WERI-Rb-1 (cell line): ENCODE results near the gene BMP3.

Experiments used
- DNase-seq: peaks from one replicate; pipeline ENCODE4 v3.0.0-alpha.2; 2020
- H3K27ac ChIP-seq: fragments of 250-450 bp; sonication (Bioruptor Pico); 2 replicates; pipeline ENCODE4 v1.5.1; 2020; ENCODE audit warnings: mild to moderate bottlenecking, moderate library complexity
- H3K27me3 ChIP-seq: fragments of 250-450 bp; sonication (Bioruptor Pico); 2 replicates; pipeline ENCODE4 v1.5.1; 2021; ENCODE audit warnings: mild to moderate bottlenecking, low read depth, moderate library complexity; ENCODE audit not compliant: insufficient read depth, severe bottlenecking
- H3K36me3 ChIP-seq: fragments of 250-450 bp; sonication (Bioruptor Pico); 2 replicates; pipeline ENCODE4 v1.5.1; 2020; ENCODE audit warnings: mild to moderate bottlenecking, moderate library complexity
- H3K4me3 ChIP-seq: 2 replicates; pipeline ENCODE4 v1.5.1; 2011; ENCODE audit warnings: low read depth, mild to moderate bottlenecking, control low read depth, low read length
- H3K9me3 ChIP-seq: fragments of 250-450 bp; sonication (Bioruptor Pico); 2 replicates; pipeline ENCODE4 v1.5.1; 2021; ENCODE audit warnings: mild to moderate bottlenecking, moderate library complexity; ENCODE audit not compliant: severe bottlenecking
- TF ChIP-seq, protein P1 (sequence below): IDR thresholded peaks from 2 replicates; pipeline ENCODE4 v1.5.1; 2011; ENCODE audit warnings: low read depth, mild to moderate bottlenecking, control low read depth, inconsistent platforms, low read length

The BMP3 gene

GRCh38 chr4:81106150-81106549, 75.6 kb downstream of the BMP3 start:
- TF ChIP-seq, protein P1, sequence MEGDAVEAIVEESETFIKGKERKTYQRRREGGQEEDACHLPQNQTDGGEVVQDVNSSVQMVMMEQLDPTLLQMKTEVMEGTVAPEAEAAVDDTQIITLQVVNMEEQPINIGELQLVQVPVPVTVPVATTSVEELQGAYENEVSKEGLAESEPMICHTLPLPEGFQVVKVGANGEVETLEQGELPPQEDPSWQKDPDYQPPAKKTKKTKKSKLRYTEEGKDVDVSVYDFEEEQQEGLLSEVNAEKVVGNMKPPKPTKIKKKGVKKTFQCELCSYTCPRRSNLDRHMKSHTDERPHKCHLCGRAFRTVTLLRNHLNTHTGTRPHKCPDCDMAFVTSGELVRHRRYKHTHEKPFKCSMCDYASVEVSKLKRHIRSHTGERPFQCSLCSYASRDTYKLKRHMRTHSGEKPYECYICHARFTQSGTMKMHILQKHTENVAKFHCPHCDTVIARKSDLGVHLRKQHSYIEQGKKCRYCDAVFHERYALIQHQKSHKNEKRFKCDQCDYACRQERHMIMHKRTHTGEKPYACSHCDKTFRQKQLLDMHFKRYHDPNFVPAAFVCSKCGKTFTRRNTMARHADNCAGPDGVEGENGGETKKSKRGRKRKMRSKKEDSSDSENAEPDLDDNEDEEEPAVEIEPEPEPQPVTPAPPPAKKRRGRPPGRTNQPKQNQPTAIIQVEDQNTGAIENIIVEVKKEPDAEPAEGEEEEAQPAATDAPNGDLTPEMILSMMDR: no peak
- Histone ChIP-seq H3K27ac (no peak overlapping the region), H3K36me3 (no peaks in the 10 kb centered on the region), H3K9me3 (no peaks in the 10 kb centered on the region), H3K4me3 (no peak overlapping the region), H3K27me3 (no peaks in the 10 kb centered on the region)
- DNase-seq: no peak
